ENCODE measurements around the gene COLEC12. TPM values are rescaled to one million over a fixed set of nuclear protein-coding genes. Genes with fewer than 3 reads are reported as not detected.

The COLEC12 gene
- total and polyA plus RNA-seq, 2 donors (not counting 3 experiments of a cell fraction or from before 2014, with no cell fraction given), result 8.0 to 17.1 TPM

DNA sequence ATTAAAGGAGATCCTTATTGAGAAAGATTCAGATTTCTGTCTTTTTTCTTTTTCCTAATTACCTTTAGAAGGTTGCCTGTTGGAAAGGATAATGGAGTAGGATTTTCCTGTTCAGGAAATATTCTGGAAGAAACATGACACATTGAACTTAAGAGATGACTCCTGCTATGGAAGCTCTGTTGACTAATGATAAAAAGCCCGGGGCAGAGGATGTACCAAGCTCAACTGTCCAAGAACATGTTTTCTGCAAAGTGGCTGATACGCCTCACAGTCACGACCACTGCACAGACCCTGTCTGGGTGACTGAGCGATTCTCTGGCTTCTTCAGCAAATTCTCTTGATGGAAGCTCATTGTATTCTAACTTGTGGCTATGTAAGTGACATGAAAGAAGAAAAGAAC is 146.5 kb downstream of the COLEC12 start:
- TF ChIP-seq POLR2AphosphoS5 (IDR thresholded peaks at IDR 0.05; ENCODE audit: insufficient read depth, low read depth, low read length) (no peak), FOS (IDR thresholded peaks at IDR 0.05; ENCODE audit: borderline replicate concordance, insufficient read depth, low read length) (no peak), POLR2A (IDR thresholded peaks at IDR 0.05; ENCODE audit: low read depth, low read length) (no peak), GATA2 (IDR thresholded peaks at IDR 0.05; ENCODE audit: insufficient read depth, insufficient read length, low read depth, low read length) (no peak), EZH2 (IDR thresholded peaks at IDR 0.05; ENCODE audit: borderline replicate concordance, low read depth, low read length, severe bottlenecking) (no peak), MYC (IDR thresholded peaks at IDR 0.05; ENCODE audit: low read depth, low read length) (no peak), JUN (IDR thresholded peaks at IDR 0.05; ENCODE audit: borderline replicate concordance, insufficient read depth, insufficient read length, low read depth) (no peak)
- TF ChIP-seq, protein P1, sequence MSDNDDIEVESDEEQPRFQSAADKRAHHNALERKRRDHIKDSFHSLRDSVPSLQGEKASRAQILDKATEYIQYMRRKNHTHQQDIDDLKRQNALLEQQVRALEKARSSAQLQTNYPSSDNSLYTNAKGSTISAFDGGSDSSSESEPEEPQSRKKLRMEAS (IDR thresholded peaks at IDR 0.05; ENCODE audit: insufficient read depth, insufficient read length), result no peak
- TF ChIP-seq, protein P2, sequence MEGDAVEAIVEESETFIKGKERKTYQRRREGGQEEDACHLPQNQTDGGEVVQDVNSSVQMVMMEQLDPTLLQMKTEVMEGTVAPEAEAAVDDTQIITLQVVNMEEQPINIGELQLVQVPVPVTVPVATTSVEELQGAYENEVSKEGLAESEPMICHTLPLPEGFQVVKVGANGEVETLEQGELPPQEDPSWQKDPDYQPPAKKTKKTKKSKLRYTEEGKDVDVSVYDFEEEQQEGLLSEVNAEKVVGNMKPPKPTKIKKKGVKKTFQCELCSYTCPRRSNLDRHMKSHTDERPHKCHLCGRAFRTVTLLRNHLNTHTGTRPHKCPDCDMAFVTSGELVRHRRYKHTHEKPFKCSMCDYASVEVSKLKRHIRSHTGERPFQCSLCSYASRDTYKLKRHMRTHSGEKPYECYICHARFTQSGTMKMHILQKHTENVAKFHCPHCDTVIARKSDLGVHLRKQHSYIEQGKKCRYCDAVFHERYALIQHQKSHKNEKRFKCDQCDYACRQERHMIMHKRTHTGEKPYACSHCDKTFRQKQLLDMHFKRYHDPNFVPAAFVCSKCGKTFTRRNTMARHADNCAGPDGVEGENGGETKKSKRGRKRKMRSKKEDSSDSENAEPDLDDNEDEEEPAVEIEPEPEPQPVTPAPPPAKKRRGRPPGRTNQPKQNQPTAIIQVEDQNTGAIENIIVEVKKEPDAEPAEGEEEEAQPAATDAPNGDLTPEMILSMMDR (IDR thresholded peaks at IDR 0.05; ENCODE audit: extremely low read depth in 1 of 2, insufficient read depth in 1 of 2, low read depth in 1 of 2, low read length in 2 of 2), result no peak
- ChIA-PET POLR2A (no interaction called here), CTCF (no interaction called here)
- no peaks in the 10 kb centered on the region for H3K27me3 ChIP-seq (ENCODE audit: control insufficient read depth in 2 of 2, insufficient read depth in 2 of 2, low read length in 2 of 2)
- no peak overlapping the region for H3K4me3 ChIP-seq (replicated peaks in 1 of 3; ENCODE audit: insufficient read depth in 1 of 3, low read depth in 1 of 3, low read length in 3 of 3)
- H3K79me2 ChIP-seq (ENCODE audit: control insufficient read depth, insufficient read depth, low read length), result no peaks in the 10 kb centered on the region
- no peaks in the 10 kb centered on the region for H3K9me3 ChIP-seq (replicated peaks; ENCODE audit: control insufficient read depth, insufficient read depth, low read length)
- no peaks in the 10 kb centered on the region for H3K4me1 ChIP-seq (ENCODE audit: control insufficient read depth, extremely low read depth, insufficient read depth, low read length)
- dilution Hi-C loops (cut with MboI; ENCODE audit: extremely low pct_ligation_motif_present, low sequenced_read_pairs) (no loop called here), intact Hi-C loops (cut with micrococcal nuclease) (no loop called here)
- no peaks in the 10 kb centered on the region for H3K9me1 ChIP-seq (replicated peaks; ENCODE audit: control insufficient read depth, extremely low read depth, insufficient read depth, low read length)
- H3K27ac ChIP-seq (ENCODE audit: insufficient read depth, low read depth, low read length), result no peak overlapping the region
- no peak for DNase-seq (ENCODE audit: low read depth, low spot score)
- no peak overlapping the region for H3K9ac ChIP-seq (replicated peaks; ENCODE audit: extremely low read depth, insufficient read depth, low read length)
- H3K4me2 ChIP-seq (ENCODE audit: insufficient read depth, low read length), result no peak overlapping the region
- no peak overlapping the region for H2AFZ ChIP-seq (ENCODE audit: low read depth, low read length)
- no peaks in the 10 kb centered on the region for H3K36me3 ChIP-seq (ENCODE audit: control insufficient read depth in 2 of 2, extremely low read depth in 1 of 2, insufficient read depth in 2 of 2, low read length in 2 of 2)
- BruUV-seq (replicated peaks), result no TSS peak
- no peaks in the 10 kb centered on the region for H4K20me1 ChIP-seq (replicated peaks; ENCODE audit: control insufficient read depth, extremely low read depth, insufficient read depth, low read length)
- no peak for FAIRE-seq
